NCI-H2171 treated with DMSO at 0.1 percent for 48 hours (cell line): ENCODE data around the gene ADGRL2.

Source experiments
- DNase-seq: peaks from one replicate; lab custom pipeline; 2025; lab: John Stamatoyannopoulos, UW

Gene ADGRL2

GRCh38 chr1:81805537-81806431, 5.0 kb downstream of the ADGRL2 start:
- DNase-seq, result no peak

GRCh38 chr1:81806432-81806770, 5.7 kb downstream of the ADGRL2 start:
- DNase-seq, result no peak

GRCh38 chr1:81808760-81809159, 8.0 kb downstream of the ADGRL2 start:
- DNase-seq, result no peak

GRCh38 chr1:81809808-81810207, 9.1 kb downstream of the ADGRL2 start:
- DNase-seq, result no peak

- DNase-seq, result peak; percentile 15
Measured at GRCh38 chr1:81811757-81812371, 11.1 kb downstream of the ADGRL2 start.

- DNase-seq, result peak; percentile 24
Measured at GRCh38 chr1:81812712-81813111, 12.0 kb downstream of the ADGRL2 start.

- no peak for DNase-seq
Measured at GRCh38 chr1:81813691-81814090, 13.0 kb downstream of the ADGRL2 start.

GRCh38 chr1:81819613-81820012, 18.9 kb downstream of the ADGRL2 start:
- peak; percentile 24 for DNase-seq

- DNase-seq, result no peak
Measured at GRCh38 chr1:81820765-81821164, 20.0 kb downstream of the ADGRL2 start.

- DNase-seq, result no peak
Measured at GRCh38 chr1:81823082-81823481, 22.3 kb downstream of the ADGRL2 start.

- DNase-seq, result no peak
Measured at GRCh38 chr1:81824759-81825158, 24.0 kb downstream of the ADGRL2 start.

- peak; percentile 15 for DNase-seq
Measured at GRCh38 chr1:81827942-81828341, 27.2 kb downstream of the ADGRL2 start.

- DNase-seq, result no peak
Measured at GRCh38 chr1:81832573-81832972, 31.8 kb downstream of the ADGRL2 start.

- peak; percentile 15 for DNase-seq
Measured at GRCh38 chr1:81833722-81834121, 33.0 kb downstream of the ADGRL2 start.

GRCh38 chr1:81834268-81834667, 33.5 kb downstream of the ADGRL2 start:
- no peak for DNase-seq

GRCh38 chr1:81834921-81835698, 34.4 kb downstream of the ADGRL2 start:
- no peak for DNase-seq

GRCh38 chr1:81836007-81836626, 35.4 kb downstream of the ADGRL2 start:
- no peak for DNase-seq

GRCh38 chr1:81838600-81839218, 38.0 kb downstream of the ADGRL2 start:
- DNase-seq, result no peak

- DNase-seq, result no peak
Measured at GRCh38 chr1:81840805-81841204, 40.1 kb downstream of the ADGRL2 start.

- DNase-seq, result no peak
Measured at GRCh38 chr1:81841795-81842194, 41.1 kb downstream of the ADGRL2 start.

GRCh38 chr1:81844477-81844876, 43.7 kb downstream of the ADGRL2 start:
- no peak for DNase-seq

GRCh38 chr1:81846630-81847029, 45.9 kb downstream of the ADGRL2 start:
- no peak for DNase-seq
